HUES48 (cell line): ENCODE data around the gene MLN.
A peak's percentile ranks its signal among the peaks of the same experiment; 100 is the strongest.

ENCODE experiments used
- H3K27ac ChIP-seq: one replicate; pipeline ENCODE4 v1.7.0; 2013; ENCODE audit warnings: low read depth, low read length, inconsistent platforms
- H3K27me3 ChIP-seq: 2 replicates; pipeline ENCODE4 v1.6.1; 2013; ENCODE audit warnings: mild to moderate bottlenecking, low read length; ENCODE audit not compliant: control insufficient read depth, insufficient read depth
- H3K36me3 ChIP-seq: 2 replicates; pipeline ENCODE4 v1.6.1; 2013; ENCODE audit warnings: low read length; ENCODE audit not compliant: control insufficient read depth, insufficient read depth
- H3K4me1 ChIP-seq: 2 replicates; pipeline ENCODE4 v1.6.1; 2013; ENCODE audit warnings: mild to moderate bottlenecking, low read length; ENCODE audit not compliant: control insufficient read depth, insufficient read depth
- H3K4me3 ChIP-seq: 2 replicates; pipeline ENCODE4 v1.5.1; 2013; ENCODE audit warnings: mild to moderate bottlenecking, low read depth, low read length
- H3K9ac ChIP-seq: 2 replicates; pipeline ENCODE4 v1.6.1; 2013; ENCODE audit warnings: mild to moderate bottlenecking, low read depth, low read length, moderate library complexity
- H3K9me3 ChIP-seq: 2 replicates; pipeline ENCODE4 v1.6.1; 2013; ENCODE audit warnings: low read length; ENCODE audit not compliant: control insufficient read depth, insufficient read depth

The MLN gene

DNA sequence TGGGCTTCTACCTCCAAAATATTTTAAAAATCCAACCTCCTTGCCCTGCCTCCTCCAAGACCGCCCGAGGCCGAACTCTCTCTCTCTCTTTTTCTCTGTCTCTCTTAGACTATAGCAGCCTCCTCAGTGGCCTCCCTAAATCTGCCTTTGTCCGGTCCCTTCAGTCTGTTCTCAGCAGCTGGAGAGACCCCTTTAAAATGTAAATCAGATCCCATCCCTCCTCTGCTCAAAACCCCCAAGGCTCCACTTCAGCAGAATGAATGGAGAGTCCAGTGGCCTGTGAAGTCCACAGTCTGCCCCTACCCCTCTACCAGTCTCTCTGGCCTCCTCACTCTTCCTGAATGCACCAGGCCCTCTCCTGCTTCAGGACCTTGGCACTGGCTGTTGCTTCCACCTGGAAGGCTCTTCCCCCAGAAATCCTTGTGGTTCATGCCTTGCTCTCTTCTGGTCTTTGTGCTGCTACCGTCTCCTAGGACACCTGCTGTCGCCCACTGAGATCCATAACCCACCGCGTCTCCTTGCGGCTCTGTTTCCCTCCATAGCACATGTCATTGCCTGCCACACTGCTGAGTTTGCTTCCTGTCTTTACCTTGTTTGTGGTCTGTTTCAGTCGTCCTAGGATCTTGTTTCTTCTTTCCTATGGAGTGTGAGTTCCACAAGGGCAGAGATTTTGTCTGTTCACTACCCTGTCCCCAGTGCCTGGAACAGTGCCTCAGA lies 6.0 kb downstream of the MLN start:
- H3K9me3 ChIP-seq, result no peaks in the 10 kb centered on the region
- H3K4me3 ChIP-seq, result no peak overlapping the region
- H3K27me3 ChIP-seq, result no peaks in the 10 kb centered on the region
- peaks cover 30% of the 10 kb centered on the region for H3K4me1 ChIP-seq
- no peak overlapping the region for H3K27ac ChIP-seq
- no peak overlapping the region for H3K9ac ChIP-seq
- no peaks in the 10 kb centered on the region for H3K36me3 ChIP-seq

DNA sequence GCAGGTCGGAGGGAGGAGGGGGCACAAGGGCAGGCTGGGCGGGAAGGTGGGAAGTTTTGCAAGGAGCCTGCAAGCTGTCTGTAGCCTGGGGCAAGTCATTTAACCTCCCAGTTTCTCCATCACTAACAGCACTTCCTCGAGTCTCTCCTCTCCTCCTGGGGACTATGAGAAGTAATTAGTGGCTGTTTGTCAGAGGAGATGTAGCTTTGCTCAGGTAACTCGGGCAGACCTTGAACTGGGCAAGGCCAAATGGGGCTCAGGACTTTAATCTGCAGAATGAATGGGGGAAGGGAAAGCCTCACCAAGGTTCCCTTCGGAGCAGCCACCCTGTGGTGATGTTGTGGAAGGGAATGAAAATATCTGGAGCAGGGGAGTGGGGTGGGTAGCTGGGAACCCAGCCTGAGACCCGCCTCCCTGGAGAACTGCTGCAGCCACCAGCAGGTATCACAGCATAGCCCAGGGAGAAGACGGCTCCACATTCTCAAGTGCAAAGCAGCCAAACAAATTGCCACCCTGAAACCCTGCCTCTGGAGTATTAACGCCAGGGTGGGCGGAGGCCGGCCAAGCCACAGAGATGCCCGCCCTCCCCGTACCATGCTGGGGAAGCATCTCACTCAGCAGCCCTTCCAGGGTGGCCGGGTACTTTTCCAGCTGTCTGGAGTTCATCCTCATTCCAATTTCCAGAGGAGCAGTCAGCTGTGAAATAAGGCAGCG lies 8.7 kb downstream of the MLN start:
- H3K27me3 ChIP-seq, result no peaks in the 10 kb centered on the region
- no peaks in the 10 kb centered on the region for H3K9me3 ChIP-seq
- H3K4me3 ChIP-seq, result no peak overlapping the region
- H3K9ac ChIP-seq, result no peak overlapping the region
- H3K27ac ChIP-seq, result peak overlapping the region; percentile 15
- H3K36me3 ChIP-seq, result no peaks in the 10 kb centered on the region
- peaks cover 46% of the 10 kb centered on the region for H3K4me1 ChIP-seq

DNA sequence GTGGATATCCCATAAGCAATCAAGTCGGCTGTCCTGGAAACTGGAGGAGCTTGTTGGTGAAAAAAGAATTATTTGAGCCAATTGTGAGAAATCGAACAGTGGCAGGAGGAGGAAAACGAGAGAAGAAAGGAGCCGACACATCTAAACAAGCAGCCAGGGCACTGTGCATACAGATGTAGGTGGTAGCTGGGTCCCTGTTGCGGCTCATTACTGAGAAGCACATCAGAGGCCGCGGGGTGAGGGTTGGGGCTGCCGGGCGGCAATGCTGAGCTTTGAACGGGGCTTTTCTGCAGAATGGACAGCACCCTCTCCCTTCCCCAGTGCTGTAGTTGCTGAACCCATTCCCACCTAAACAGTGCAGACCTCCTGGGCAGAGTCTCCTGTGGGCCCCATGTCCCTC lies 10.8 kb downstream of the MLN start:
- Histone ChIP-seq H3K9ac (no peak overlapping the region), H3K27ac (no peak overlapping the region), H3K4me3 (no peak overlapping the region), H3K9me3 (no peaks in the 10 kb centered on the region), H3K4me1 (peaks cover 52% of the 10 kb centered on the region), H3K27me3 (no peaks in the 10 kb centered on the region), H3K36me3 (no peaks in the 10 kb centered on the region)

DNA sequence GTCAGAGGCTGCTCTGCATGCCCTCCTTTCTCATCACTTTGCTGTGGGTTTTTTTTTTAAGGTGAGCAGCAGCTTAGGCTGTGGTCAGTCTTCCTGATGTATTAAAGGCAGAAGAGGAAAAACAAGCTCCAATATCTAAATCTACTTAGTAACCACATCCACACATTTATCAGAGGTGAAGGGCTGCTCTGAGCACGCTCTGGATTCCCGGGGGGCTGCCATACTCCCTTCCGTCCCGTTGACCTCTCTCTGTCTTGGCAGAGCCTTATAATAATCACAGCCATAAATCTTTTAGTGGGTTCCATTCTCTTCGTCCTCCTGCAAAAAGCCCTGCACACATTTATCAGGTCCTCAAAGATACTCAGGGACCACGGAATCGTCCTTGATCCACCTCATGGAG lies 12.2 kb downstream of the MLN start:
- Histone ChIP-seq H3K9ac (no peak overlapping the region; the same call in 1 of the 2 replicates), H3K27ac (peak overlapping the region; percentile 76), H3K36me3 (no peaks in the 10 kb centered on the region), H3K4me3 (no peak overlapping the region), H3K9me3 (no peaks in the 10 kb centered on the region), H3K27me3 (no peaks in the 10 kb centered on the region), H3K4me1 (peaks cover 57% of the 10 kb centered on the region)

DNA sequence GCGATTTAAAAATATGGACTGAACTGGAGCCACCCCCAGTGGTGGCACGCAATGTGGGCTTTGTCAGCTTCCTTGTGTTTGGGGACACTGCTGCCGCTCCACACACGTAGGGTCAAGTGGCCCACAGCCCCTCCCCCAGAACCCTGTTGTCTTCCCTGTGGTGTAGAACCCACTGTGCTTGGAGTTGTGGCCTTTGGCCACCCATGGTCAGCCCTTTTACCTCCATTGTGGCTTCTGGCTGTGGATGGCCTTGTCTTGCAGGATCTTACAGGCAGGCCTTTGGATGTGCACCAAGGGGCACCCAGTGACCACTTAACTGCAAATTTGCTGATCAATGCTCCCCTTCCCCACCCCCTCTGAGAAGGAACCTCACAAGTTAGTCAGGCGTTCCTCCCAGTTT lies 12.9 kb downstream of the MLN start:
- no peaks in the 10 kb centered on the region for H3K27me3 ChIP-seq
- H3K9ac ChIP-seq, result peak overlapping the region; percentile 38; the same call in 1 of the 2 replicates
- H3K4me1 ChIP-seq, result peaks cover 64% of the 10 kb centered on the region
- no peaks in the 10 kb centered on the region for H3K36me3 ChIP-seq
- no peaks in the 10 kb centered on the region for H3K9me3 ChIP-seq
- H3K4me3 ChIP-seq, result no peak overlapping the region
- peak overlapping the region; percentile 76 for H3K27ac ChIP-seq

DNA sequence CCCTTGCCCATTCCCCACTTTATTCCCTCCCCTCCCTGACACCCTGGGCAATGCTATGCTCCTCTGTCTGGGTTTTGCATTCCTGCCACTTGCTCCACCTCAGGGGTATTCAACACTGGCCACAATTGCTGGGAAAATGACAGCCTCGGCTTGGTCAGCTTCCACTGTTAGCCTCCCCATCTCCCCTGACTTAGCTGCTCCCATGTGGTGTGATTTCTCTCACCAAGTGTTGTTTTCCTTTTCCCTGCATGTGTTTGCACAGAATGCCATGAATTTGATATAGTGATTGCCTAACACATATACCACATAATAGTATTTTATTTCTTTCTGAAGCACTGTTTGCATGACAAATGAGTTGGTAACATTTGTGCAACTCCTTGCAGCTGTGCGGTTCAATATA lies 13.4 kb downstream of the MLN start:
- Histone ChIP-seq H3K4me1 (peaks cover 67% of the 10 kb centered on the region), H3K27ac (peak overlapping the region; percentile 76), H3K4me3 (no peak overlapping the region), H3K36me3 (no peaks in the 10 kb centered on the region), H3K9me3 (no peaks in the 10 kb centered on the region), H3K9ac (no peak overlapping the region), H3K27me3 (no peaks in the 10 kb centered on the region)

DNA sequence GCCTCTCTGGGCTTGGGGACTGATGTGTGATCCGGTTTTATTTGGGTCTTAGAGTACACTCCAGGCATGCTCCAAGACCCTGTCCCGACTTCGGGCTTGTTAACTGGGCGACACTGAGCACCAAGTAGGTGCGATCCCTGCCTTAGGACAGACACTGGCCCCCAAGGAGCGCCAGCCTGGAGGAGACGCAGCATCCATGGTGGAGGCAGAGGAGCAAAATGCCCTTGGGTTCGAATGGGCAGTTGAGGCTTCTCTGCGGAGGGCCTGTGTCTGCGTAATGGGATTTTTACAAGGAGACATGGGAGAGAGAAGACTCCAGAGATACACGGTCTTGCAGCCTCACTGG lies 14.3 kb downstream of the MLN start:
- Histone ChIP-seq H3K27ac (peak overlapping the region; percentile 64), H3K9ac (peak overlapping the region; percentile 37; the same call in 1 of the 2 replicates), H3K9me3 (no peaks in the 10 kb centered on the region), H3K4me1 (peaks cover 64% of the 10 kb centered on the region), H3K36me3 (peaks cover 6% of the 10 kb centered on the region; the same call in 1 of the 2 replicates), H3K27me3 (no peaks in the 10 kb centered on the region), H3K4me3 (peak overlapping the region; percentile 83)

DNA sequence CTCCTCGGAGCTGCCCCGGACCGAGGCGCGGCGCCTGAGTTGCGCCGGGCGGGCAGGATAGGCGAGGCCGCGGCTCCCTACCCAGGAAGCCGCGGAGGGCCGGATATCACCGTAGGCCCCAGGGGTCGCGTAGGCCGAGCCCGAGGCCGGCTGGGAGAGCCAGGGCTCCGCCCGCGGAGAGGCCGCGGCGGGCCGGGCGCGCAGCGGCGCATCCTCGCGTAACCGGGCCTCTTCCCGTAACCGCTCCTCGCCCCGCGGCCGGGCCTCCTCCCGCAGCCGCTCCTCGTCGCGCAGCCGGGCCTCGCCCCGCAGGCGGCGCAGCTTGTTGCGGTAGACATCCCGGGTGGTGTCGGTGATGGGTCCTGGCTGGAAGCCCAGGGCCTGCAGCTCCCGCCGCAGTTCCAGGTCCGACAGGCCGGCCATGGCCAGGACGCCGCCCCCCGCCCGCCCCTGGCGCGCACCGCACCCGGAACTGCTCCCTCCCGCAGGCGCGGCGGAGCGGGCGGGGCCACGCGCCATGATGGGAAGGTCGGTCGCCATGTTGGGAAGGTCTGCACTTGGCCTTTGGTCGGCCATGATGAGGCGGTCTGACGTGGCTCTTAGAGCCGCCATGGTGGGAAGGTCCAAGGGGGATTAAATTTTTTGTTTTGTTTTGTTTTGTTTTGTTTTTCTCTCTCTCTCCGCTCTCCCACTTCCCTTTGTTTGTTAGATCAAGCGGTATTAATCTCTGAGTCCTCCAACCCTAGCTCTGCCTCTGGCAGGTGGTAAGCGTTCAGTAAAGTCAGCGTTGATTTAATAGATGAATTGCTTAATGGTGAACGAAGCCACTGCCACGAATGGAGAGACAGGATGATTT lies 14.9 kb downstream of the MLN start, which contains the start of gene LEMD2:
TSS of gene LEMD2 (minus strand) at position 437 of the 856 bp plus-strand sequence. CDS start at position 423, 14 bp downstream.
- Histone ChIP-seq H3K36me3 (peaks cover 11% of the 10 kb centered on the region), H3K4me1 (peaks cover 62% of the 10 kb centered on the region), H3K27me3 (no peaks in the 10 kb centered on the region), H3K9ac (peak within 1 kb of the TSS; percentile 76), H3K4me3 (peak within 1 kb of the TSS; percentile 83), H3K9me3 (no peaks in the 10 kb centered on the region), H3K27ac (peak within 1 kb of the TSS; percentile 81)

DNA sequence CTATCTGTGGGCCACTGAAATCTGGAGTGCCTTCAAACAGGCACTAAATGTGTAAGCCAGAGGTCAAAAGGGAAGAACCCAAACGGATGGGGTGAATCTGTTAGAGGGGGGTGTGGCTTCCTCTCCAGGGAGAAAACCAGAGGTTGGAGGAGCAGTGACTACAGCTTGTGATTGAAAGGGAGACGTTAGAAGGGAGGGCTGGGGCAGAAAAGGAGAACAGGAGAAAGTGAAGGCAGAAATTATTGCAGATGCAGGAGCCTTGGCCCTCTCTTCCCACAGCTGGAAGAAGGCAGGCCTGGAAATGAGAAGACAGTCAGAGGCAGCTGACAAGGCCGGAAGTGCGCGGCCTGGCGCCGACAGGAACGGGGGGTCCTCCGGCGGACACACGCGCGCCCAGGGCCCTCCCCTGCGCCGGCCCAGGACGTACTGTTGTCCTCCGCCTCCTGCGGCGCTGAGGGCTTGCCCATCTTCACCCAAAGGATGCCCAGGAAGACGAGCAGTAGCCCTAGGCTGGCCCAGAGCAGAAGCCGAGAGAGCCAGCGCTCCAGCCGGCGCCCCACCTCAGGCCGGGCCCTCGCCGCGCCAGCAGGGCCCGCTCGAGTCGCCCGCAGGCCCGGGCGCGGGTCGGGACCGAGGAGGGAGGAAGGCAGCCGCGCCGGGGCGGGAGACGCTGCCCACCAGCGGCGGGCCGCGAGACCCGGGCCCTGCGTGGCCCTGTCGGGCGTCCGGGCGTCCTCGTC lies 15.7 kb downstream of the MLN start:
- Histone ChIP-seq H3K27me3 (no peaks in the 10 kb centered on the region), H3K36me3 (peaks cover 19% of the 10 kb centered on the region), H3K4me3 (peak overlapping the region; percentile 83), H3K27ac (peak overlapping the region; percentile 81), H3K4me1 (peaks cover 62% of the 10 kb centered on the region), H3K9me3 (no peaks in the 10 kb centered on the region), H3K9ac (peak overlapping the region; percentile 76)

DNA sequence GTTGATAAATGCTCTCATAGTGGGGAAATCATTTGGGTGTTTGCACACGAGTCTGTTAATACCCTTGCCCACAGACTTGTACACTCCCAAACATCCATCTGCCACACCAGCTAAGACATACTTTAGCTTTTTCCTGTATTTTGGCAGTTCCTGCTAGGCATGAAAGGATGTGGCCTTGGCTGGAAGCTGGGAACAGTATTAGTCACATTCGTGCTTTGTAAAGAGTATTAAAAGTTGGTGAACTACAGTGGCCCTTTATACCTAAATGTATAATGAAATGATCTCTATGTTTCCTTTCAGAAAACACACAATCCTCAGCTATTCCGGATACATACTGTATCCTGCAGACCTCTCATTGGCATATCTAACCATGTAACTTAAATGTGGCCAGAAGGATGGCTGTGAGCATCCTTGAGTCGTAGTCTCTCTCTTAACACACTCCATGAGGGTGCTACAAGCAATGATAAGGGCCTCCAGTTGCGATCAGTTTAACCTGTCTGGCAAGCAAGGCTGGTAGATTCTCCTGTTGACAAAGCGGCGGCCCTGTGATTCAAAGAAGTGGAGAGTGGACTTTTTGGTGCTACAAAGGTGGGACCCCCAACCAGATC lies 16.4 kb downstream of the MLN start:
- 0 out of 2 replicates have a peak overlapping the region, but pooled peaks have one; percentile 0 for H3K9ac ChIP-seq
- no peaks in the 10 kb centered on the region for H3K27me3 ChIP-seq
- peak overlapping the region; percentile 83 for H3K4me3 ChIP-seq
- H3K9me3 ChIP-seq, result no peaks in the 10 kb centered on the region
- peak overlapping the region; percentile 81 for H3K27ac ChIP-seq
- peaks cover 25% of the 10 kb centered on the region for H3K36me3 ChIP-seq
- peaks cover 63% of the 10 kb centered on the region for H3K4me1 ChIP-seq
